Measurements from ENCODE around the gene MTHFS.

Gene MTHFS

GRCh38 chr15:79874242-79874641, 22.6 kb downstream of the MTHFS start:
- FAIRE-seq = no peak

DNA sequence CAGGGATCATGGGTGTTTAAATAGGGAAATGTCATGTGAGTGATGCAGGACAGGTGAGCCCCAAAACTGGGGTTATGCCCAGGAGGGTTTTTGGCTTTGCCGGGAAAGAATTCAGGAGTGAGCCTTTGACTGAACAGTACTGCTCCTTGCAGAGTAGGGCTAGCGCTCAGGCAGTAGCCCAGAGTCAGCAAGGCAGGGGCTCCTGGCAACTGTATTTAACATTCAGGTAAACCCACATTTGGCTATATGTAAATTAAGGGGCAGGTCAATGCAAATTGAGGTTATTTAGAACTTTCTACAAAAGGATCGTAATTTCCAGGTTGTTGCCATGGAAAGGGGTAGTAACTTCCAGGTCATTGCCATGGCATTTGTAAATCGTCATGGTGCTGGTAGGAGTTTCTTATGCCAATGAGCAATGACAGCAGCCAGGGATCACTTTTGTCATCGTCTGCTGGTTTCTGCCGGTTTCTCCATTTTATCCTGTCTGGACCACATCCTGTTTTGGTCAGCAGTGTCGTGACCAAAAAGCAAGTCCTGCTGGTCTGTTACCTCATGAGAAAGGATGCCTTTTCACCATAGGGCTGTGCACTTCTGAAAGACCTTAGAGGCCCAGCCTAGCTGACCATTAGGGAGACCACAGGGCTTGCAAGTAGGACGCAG, 24.3 kb downstream of the MTHFS start:
- no peak for FAIRE-seq

DNA sequence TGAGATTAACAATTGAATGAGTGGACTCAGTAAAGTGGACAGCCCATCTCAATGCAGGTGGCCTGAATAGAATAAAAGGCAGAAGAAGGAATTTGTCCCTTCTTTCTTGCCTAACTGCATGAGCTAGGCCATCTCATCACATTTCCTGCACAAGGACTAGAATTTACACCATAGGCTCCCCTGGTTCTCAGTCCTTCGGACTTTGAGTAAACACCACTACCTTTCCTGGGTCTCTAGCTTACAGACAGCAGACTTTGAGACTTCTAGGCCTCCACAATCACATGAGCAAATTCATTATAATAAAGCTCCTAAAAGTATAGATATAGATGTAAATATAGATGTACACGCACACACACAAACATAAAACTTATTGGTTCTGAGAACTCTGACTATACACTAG, 28.3 kb downstream of the MTHFS start:
- FAIRE-seq = no peak

- FAIRE-seq = no peak
These were observed 32.9 kb downstream of the MTHFS start for GRCh38 chr15:79863886-79864285.

GRCh38 chr15:79862191-79862590, 34.6 kb downstream of the MTHFS start:
- no peak for FAIRE-seq

DNA sequence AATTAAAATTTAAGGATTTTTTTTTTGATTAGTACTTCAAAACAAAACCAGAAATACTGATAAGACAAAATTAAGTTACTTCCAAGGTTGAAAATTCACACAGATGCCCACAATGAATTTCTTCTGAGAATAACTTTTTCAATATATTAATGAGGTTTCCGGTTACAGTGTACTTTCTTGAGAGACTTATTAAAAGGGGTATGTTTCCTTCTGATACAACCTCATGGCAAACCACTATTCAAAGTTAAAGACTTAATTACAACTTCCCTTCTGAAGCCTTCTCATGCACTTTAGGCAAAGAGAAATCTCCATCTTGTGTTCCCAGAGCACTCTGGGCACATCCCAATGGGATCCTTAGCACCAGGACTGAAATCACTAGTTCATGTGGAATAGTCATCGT, 36.2 kb downstream of the MTHFS start:
- FAIRE-seq = no peak

DNA sequence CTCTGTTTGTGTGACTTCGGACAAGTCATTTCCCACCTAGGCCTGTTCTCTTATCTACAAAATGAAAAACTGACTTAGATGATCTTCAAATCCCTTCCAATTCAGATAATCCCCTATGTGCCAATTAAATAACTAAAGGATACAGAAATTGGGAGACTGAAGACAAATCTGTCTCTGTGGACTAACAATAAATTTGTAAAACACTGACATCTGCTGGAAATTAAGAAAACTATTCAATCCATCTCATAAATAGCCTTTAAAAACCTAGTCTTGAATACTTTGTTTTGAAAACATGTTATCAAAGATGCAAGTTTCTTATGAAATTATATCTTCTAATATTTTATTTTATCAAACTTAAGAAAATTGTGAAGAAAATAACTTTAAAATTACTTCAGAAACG, 38.3 kb downstream of the MTHFS start:
- FAIRE-seq = peak; percentile 95

DNA sequence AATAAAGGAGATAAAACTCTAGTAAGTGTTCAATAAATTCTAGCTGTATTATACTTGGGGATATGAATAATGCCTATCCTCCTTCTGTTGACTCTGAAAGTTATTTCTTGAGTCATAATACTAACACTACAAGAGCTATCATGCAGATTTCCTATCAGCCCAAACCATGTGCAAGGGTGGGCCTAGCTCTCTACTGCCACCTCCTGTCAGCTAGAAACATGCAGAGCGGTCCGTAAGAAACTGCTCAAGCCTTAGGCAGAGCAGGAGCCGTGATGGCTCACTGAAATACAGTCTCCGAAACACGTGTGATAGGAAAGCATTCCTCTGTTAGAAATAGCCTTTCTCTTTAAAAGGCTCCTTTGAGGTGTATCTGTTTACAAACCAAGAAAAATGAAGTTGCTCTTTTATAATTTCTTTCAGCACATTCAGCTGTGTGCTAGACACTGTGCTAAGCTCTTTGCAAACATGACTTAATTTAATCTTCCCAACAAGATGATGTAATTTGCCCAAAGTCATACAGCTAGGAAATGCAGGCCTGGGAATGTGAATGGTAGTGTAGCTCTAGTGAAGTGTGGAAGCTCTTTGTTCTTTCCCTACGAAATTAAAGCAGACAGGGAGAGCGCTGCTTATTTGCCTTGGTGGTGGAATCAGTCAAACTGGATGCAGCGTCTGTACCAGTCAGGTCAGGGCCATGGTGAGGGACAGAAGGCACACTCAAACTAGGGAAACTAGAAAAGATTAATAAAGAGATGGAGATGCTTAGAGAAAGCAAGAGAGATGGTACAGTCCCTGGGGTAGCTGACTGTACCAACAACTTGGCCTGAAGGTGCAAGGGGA, 43.1 kb downstream of the MTHFS start:
- FAIRE-seq = peak; percentile 79

DNA sequence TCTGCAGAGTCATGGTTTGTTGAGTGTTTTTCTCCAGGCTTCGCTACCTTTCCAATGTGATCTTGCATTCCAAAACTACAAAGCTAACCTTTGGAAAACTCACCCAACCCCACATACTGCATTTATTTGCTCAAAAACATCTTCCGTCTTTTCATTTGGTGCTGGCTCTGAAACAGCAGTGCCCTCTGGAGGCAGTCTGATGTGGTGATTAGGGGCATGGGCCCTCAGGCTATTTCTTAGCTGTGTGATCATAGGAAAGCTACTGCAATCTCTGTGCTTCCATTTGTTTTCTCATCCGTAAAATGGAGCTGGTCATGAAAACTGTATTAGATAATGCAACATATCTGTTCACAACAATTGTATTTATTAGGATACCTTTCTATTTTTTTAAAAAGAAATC, 47.0 kb downstream of the MTHFS start:
- no peak for FAIRE-seq

DNA sequence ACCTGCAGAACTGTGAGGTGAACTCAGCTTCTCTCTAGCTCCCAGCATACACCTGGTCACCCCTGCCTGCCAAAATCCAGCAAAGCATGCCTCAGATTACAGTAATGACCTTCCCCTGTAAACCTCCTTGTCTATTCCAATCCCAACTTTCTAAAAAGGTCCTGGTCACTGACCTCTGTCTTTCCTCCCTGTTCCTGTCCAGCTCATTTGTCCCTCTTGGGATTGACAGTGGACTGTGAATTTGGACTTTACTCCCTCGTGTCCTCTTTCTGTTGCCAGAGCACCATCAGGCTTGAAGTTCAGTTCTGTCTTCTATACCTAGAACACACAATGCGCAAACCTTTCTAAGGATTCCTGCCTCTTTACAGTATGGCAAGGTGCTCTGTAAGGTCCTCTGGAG, 50.3 kb downstream of the MTHFS start:
- FAIRE-seq = no peak

- FAIRE-seq = no peak
These were observed 52.6 kb downstream of the MTHFS start for GRCh38 chr15:79844221-79844620.

DNA sequence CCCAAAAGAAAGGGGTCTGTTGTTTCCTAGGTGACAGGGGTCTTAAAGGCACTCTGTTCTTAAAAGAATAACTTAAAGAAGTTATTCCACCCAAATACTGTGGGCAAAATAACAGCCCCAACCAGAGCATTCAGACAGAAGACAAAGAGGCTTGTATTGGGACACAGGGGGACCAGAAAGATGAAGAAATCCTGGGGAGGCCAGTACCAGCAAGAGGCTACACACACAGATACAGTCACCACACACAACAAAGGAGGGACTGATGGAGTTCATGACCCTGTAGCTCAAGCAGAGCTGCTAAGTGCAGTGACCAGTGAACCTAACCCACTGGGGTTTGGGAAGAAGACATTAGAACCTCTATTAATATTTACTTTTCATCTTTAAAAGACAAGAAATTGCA, 59.0 kb downstream of the MTHFS start:
- no peak for FAIRE-seq

GRCh38 chr15:79834495-79834894, 62.3 kb downstream of the MTHFS start:
- no peak for FAIRE-seq

GRCh38 chr15:79832367-79833120, 64.3 kb downstream of the MTHFS start:
- FAIRE-seq = no peak

DNA sequence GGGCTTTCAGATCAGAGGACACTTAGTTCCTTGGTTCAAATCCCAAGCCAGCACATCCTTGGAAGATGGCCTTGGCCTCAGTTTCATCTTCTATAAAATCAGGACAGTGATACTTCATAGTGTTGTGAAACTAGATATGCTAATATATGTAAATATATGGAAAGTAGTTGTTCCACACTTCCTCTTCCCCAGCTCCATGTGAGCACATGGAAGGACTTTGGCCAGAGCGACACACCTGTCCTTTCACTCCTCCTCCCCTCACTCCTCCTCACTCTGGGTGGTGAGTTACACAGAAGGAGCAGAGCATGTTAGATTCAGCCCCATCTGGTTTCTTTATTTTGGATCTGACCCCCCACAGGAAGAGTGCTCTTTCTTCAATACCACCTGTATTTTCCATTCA, 65.2 kb downstream of the MTHFS start:
- FAIRE-seq = no peak

- no peak for FAIRE-seq
These were observed 66.9 kb downstream of the MTHFS start for GRCh38 chr15:79829950-79830349.

GRCh38 chr15:79828447-79828846, 68.4 kb downstream of the MTHFS start:
- FAIRE-seq = no peak

DNA sequence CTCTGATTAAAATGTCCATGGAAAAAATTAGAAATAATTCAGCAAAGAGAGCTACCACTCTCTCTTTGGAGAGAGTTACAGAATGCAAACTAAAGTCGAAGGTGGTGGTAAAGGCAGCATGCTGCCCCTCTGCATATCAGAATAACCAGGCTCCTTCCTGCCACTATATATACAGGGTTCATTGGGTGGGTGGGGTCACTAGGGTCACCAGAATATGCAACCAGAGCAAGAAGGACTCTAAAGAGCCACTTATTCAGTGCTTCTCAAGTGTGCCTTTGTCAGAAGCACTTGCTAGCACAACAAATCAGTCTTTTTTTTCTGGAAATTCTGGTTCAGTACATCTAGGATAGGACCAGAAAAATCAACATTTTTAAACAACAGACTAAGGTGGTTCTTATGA, 70.0 kb downstream of the MTHFS start:
- FAIRE-seq = no peak

DNA sequence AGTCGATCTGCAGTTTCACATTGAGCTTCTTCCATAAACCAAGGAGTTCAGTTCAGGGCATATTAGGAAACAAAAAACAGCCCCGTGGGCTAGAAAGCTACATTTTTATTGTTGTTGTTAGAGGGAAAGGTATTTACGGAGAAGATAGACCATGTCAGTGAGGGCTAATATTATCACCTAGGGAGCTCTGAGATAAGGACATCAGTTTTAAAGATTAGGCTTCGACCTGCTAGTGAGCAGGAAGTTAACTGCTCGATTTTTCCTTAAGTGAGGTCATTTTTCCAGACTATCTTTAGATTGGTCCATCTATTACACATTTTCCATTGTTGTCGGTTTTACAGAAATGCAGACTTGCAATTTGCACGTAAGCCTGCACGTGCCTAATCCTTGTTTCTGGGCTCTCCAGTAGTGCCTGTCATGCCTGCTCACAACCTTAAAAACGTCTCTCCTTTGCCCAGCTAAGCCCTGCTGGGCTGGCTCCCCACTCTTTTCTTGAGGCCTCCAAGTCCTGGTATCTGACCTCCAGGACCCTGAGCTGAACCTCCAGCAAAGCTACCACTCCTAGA, 72.6 kb downstream of the MTHFS start:
- no peak for FAIRE-seq

DNA sequence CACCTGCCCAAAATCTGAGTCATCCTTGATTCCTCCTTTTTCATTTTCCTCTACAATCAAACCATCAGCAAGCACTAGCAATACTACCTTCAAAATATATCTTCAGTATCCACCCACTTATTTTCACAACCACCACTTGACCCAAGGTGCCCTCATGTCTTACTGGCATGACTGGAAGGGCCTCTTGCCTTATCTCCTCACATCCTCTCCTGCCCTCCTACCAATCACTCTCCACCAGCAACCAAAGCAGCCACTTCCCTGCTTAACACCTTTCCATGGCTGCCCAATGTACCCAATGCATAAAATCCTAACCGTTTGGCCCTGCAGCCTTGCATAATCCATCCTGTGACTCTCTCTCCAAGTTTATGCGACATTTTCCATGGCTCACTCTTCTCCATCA, 76.0 kb downstream of the MTHFS start:
- no peak for FAIRE-seq

DNA sequence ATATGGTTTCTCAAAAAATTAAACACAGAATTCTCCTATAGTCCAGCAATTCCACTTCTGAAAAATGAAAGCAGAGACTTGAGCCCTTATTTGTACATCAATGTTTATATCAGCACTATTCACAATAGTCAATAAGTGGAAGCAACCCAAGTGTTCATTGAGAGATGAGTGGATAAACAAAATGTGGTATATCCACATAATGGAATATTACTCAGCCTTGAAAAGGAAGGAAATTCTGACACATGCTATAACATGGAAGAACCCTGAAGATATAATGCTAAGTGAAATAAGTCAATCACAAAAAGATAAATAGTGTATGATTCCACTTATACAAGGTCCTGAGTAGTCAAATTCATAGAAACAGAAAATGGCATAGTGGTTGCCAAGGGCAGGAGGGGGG, 76.6 kb downstream of the MTHFS start:
- no peak for FAIRE-seq

- no peak for FAIRE-seq
These were observed 80.2 kb downstream of the MTHFS start for GRCh38 chr15:79816571-79816970.

GRCh38 chr15:79815468-79815867, 81.3 kb downstream of the MTHFS start:
- no peak for FAIRE-seq

DNA sequence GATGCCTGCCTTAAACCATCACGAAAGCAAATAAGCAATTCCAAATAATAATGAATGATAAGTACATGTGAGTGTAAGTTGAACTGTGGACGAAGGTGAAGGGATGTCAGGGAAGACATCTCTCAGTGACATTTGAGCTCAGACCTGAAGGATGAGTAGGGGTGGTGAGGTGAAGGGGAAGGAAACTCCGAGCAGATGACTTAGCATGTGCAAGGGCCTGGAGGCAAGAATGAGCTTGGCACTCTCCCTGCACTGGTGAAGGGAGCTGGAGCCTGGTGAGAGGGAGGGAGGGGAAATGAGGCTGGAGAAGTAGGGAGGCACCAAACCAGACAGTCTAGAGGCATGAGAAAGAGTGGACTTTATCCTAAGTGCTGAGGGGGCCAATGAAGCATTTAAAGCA, 84.3 kb downstream of the MTHFS start:
- no peak for FAIRE-seq

All from A204.1 (cell line).